HG02981 (cell line): ENCODE results near the gene EGFR.

Source experiments
- ATAC-seq: cut with Tn5 transposase; IDR thresholded peaks from one replicate; pipeline ENCODE4 v1.9.1; 2021; ENCODE audit warnings: mild to moderate bottlenecking, moderate library complexity; ENCODE audit not compliant: unreplicated experiment

EGFR gene

GRCh38 chr7:55121249-55121648 is 102.4 kb downstream of the EGFR start:
- no peak for ATAC-seq

- no peak for ATAC-seq
Measured at GRCh38 chr7:55122263-55122662, 103.4 kb downstream of the EGFR start.

- no peak for ATAC-seq
Measured at GRCh38 chr7:55124989-55125875, 106.4 kb downstream of the EGFR start.

GRCh38 chr7:55127135-55127551 is 108.3 kb downstream of the EGFR start:
- no peak for ATAC-seq

GRCh38 chr7:55127622-55128081 is 108.8 kb downstream of the EGFR start:
- no peak for ATAC-seq

- ATAC-seq = no peak
Measured at GRCh38 chr7:55128693-55129394, 110.0 kb downstream of the EGFR start.

GRCh38 chr7:55129541-55130394 is 111.0 kb downstream of the EGFR start:
- ATAC-seq = no peak

GRCh38 chr7:55130395-55131141 is 111.8 kb downstream of the EGFR start:
- no peak for ATAC-seq

- ATAC-seq = no peak
Measured at GRCh38 chr7:55131142-55131929, 112.5 kb downstream of the EGFR start.

- ATAC-seq = no peak
Measured at GRCh38 chr7:55132550-55132889, 113.7 kb downstream of the EGFR start.

GRCh38 chr7:55132890-55133551 is 114.2 kb downstream of the EGFR start:
- ATAC-seq = no peak

GRCh38 chr7:55133630-55134358 is 115.0 kb downstream of the EGFR start:
- ATAC-seq = no peak

- no peak for ATAC-seq
Measured at GRCh38 chr7:55134359-55134725, 115.5 kb downstream of the EGFR start.

- ATAC-seq = no peak
Measured at GRCh38 chr7:55134786-55135185, 116.0 kb downstream of the EGFR start.

- no peak for ATAC-seq
Measured at GRCh38 chr7:55135462-55135861, 116.6 kb downstream of the EGFR start.

- no peak for ATAC-seq
Measured at GRCh38 chr7:55138663-55139062, 119.8 kb downstream of the EGFR start.

GRCh38 chr7:55140221-55140940 is 121.6 kb downstream of the EGFR start:
- ATAC-seq = peak; percentile 89

- ATAC-seq = peak; percentile 30
Measured at GRCh38 chr7:55140941-55141278, 122.1 kb downstream of the EGFR start.
